Bronchial epithelial cell (primary cell): ENCODE measurements around the gene SLC12A9. TPM values are rescaled to one million over a fixed set of nuclear protein-coding genes. Genes with fewer than 3 reads are reported as not detected.
"Not testable (repeated sequence)": the region's sequence is repeated elsewhere in the genome, so short reads cannot be mapped to it uniquely, and the experiment has no call there.

Source experiments
- DNase-seq: peaks from one replicate; pipeline ENCODE4 v3.0.0-alpha.2; 2010; ENCODE audit warnings: low read depth
- FAIRE-seq: peaks from 2 replicates; lab custom pipeline; 2011; peaks lifted over from hg19 to GRCh38; lab: Jason Lieb, UNC
- H3K27me3 ChIP-seq: 2 replicates; pipeline ENCODE4 v1.5.1; 2011; ENCODE audit warnings: low read length; ENCODE audit not compliant: control insufficient read depth, insufficient read depth
- H3K36me3 ChIP-seq: 2 replicates; pipeline ENCODE4 v1.5.1; 2011; ENCODE audit warnings: low read length; ENCODE audit not compliant: control insufficient read depth, insufficient read depth
- H3K4me3 ChIP-seq: 2 replicates; pipeline ENCODE4 v1.5.1; 2011; ENCODE audit warnings: mild to moderate bottlenecking, low read depth, low read length, control low read depth
- CTCF ChIP-seq: IDR thresholded peaks from 2 replicates; pipeline ENCODE4 v1.5.1; 2011; ENCODE audit warnings: mild to moderate bottlenecking, moderate library complexity, low read length, control low read depth, inconsistent platforms; ENCODE audit not compliant: insufficient read depth, severe bottlenecking
- total RNA-seq: library from RNA; depleted of rRNA; stranded (reverse); fragments of >200 nt; gene quantifications from 2 replicates; pipeline ENCODE4 v1.2.1, GENCODE V29; 2014

Gene SLC12A9
- total RNA-seq, 1 donor from 2014 or later = 7.6 TPM

GRCh38 chr7:100854146-100854895, 1.8 kb downstream of the SLC12A9 start:
- DNase-seq = no peak
- Histone ChIP-seq H3K4me3 (no peak overlapping the region), H3K27me3 (no peaks in the 10 kb centered on the region), H3K36me3 (peaks cover 7% of the 10 kb centered on the region)
- no peak for TF ChIP-seq CTCF
- no peak for FAIRE-seq

GRCh38 chr7:100854899-100855298, 2.4 kb downstream of the SLC12A9 start:
- DNase-seq, H3K27me3 ChIP-seq, FAIRE-seq, H3K4me3 ChIP-seq, H3K36me3 ChIP-seq: not testable (repeated sequence)

- no peak overlapping the region for H3K4me3 ChIP-seq
- DNase-seq = no peak
- H3K36me3 ChIP-seq = peaks cover 11% of the 10 kb centered on the region
- TF ChIP-seq CTCF = no peak
- H3K27me3 ChIP-seq = no peaks in the 10 kb centered on the region
- no peak for FAIRE-seq
These were observed 3.0 kb downstream of the SLC12A9 start for GRCh38 chr7:100855515-100855914.

GRCh38 chr7:100856871-100857282, 4.4 kb downstream of the SLC12A9 start:
- H3K4me3 ChIP-seq = no peak overlapping the region
- FAIRE-seq (no peak), DNase-seq (no peak)
- no peaks in the 10 kb centered on the region for H3K27me3 ChIP-seq
- H3K36me3 ChIP-seq = peaks cover 20% of the 10 kb centered on the region
- no peak for TF ChIP-seq CTCF

GRCh38 chr7:100859856-100860255, 7.3 kb downstream of the SLC12A9 start:
- H3K36me3 ChIP-seq = peaks cover 18% of the 10 kb centered on the region
- TF ChIP-seq CTCF = no peak
- H3K4me3 ChIP-seq = no peak overlapping the region
- FAIRE-seq (no peak), DNase-seq (no peak)
- no peaks in the 10 kb centered on the region for H3K27me3 ChIP-seq

- DNase-seq = no peak
- Histone ChIP-seq H3K27me3 (no peaks in the 10 kb centered on the region), H3K4me3 (no peak overlapping the region), H3K36me3 (peaks cover 15% of the 10 kb centered on the region)
- no peak for TF ChIP-seq CTCF
- no peak for FAIRE-seq
These were observed 8.4 kb downstream of the SLC12A9 start for GRCh38 chr7:100860702-100861615.
